K562 (cell line): ENCODE data around the gene GLB1L2. TPM values are rescaled to one million over a fixed set of nuclear protein-coding genes. Genes with fewer than 3 reads are reported as not detected.

ENCODE experiments used
- ATAC-seq: fragments of 200-7000 bp; cut with Tn5 transposase; 3 replicates; pipeline ENCODE4 v1.9.1; 2020; ENCODE audit warnings: moderate library complexity
- BruUV-seq: library from RNA; stranded (reverse); fragments of 400-500 nt; replicated peaks from 2 replicates; lab custom pipeline; 2021; lab: Mats Ljungman, UMichigan
- CTCF ChIA-PET: fragments of 300-600 bp; formaldehyde crosslinking; extraction: SDS; loops from one replicate; lab custom pipeline; 2021; ENCODE audit warnings: low intra/inter-chr PET ratio; lab: Yijun Ruan, JAX
- POLR2A ChIA-PET: fragments of 300-600, 350-650 bp; sonication (Branson Sonifier 250); formaldehyde crosslinking; extraction: SDS; loops from one replicate; lab custom pipeline; 2021; ENCODE audit warnings: antibody characterized with exemption, inconsistent platforms; lab: Yijun Ruan, JAX
- DNase-seq, 4 experiments: peaks; one replicate each; pipeline versions ENCODE4 v3.0.0 to v3.0.0-alpha.2; 2011 to 2018; ENCODE audit warnings: low spot score in 3 of 4, mixed read lengths in 3 of 4; ENCODE audit errors: extremely low read depth in 1 of 4
- FAIRE-seq: peaks from 2 replicates; lab custom pipeline; 2011; peaks lifted over from hg19 to GRCh38; lab: Jason Lieb, UNC
- H2AFZ ChIP-seq: 2 replicates; pipeline ENCODE4 v1.6.0; 2011; ENCODE audit warnings: low read depth, low read length, control low read depth, inconsistent platforms
- H3K27ac ChIP-seq: fragments of 200-600 bp; 3 replicates; pipeline ENCODE4 v1.8.0; 2011; ENCODE audit warnings: low read depth, mild to moderate bottlenecking, control low read depth, inconsistent platforms, low read length, moderate library complexity, mixed read lengths; ENCODE audit errors: extremely low read depth
- H3K27me3 ChIP-seq, 2 experiments: fragments of 300-600 bp in 1 of 2; 2 replicates in 1 of 2; 3 replicates in 1 of 2; pipeline versions ENCODE4 v1.6.0 to v1.8.0; 2011; ENCODE audit warnings: inconsistent platforms in 2 of 2, low read length in 2 of 2, mild to moderate bottlenecking in 1 of 2, mixed read lengths in 1 of 2, moderate library complexity in 1 of 2; ENCODE audit not compliant: control insufficient read depth in 2 of 2, insufficient read depth in 2 of 2
- H3K36me3 ChIP-seq: fragments of 300-600 bp; 3 replicates; pipeline ENCODE4 v1.8.0; 2011; ENCODE audit warnings: mild to moderate bottlenecking, low read length, inconsistent platforms; ENCODE audit not compliant: control insufficient read depth, insufficient read depth
- H3K4me1 ChIP-seq, 2 experiments: fragments of 200-600 bp in 1 of 2; replicated peaks in 1 of 2; 2 replicates in 1 of 2; 3 replicates in 1 of 2; pipeline versions ENCODE4 v1.5.1 to v1.8.0; 2011; ENCODE audit warnings: inconsistent platforms in 2 of 2, low read length in 2 of 2, mild to moderate bottlenecking in 1 of 2, mixed read lengths in 1 of 2, moderate library complexity in 1 of 2; ENCODE audit not compliant: control insufficient read depth in 2 of 2, insufficient read depth in 2 of 2
- H3K4me2 ChIP-seq: 2 replicates; pipeline ENCODE4 v1.6.1; 2011; ENCODE audit warnings: low read length, control low read depth, inconsistent platforms, mixed read lengths; ENCODE audit not compliant: insufficient read depth
- H3K4me3 ChIP-seq: fragments of 200-600 bp; sonication (generic), shearing (Covaris generic); 2 replicates; pipeline ENCODE4 v1.5.1; 2016; ENCODE audit warnings: control low read depth, inconsistent platforms
- H3K79me2 ChIP-seq: fragments of 200-600 bp; 3 replicates; pipeline ENCODE4 v1.8.0; 2011; ENCODE audit warnings: low read length, inconsistent platforms; ENCODE audit not compliant: control insufficient read depth, insufficient read depth
- H3K9ac ChIP-seq, 2 experiments: 2 replicates each; pipeline versions ENCODE4 v1.6.0 to v1.6.1; 2011; ENCODE audit warnings: low read depth in 2 of 2, low read length in 2 of 2, control low read depth in 1 of 2, inconsistent platforms in 1 of 2, mild to moderate bottlenecking in 1 of 2, mixed read lengths in 1 of 2; ENCODE audit not compliant: insufficient read depth in 1 of 2
- H3K9me1 ChIP-seq: one replicate; pipeline ENCODE4 v1.6.0; 2011; ENCODE audit warnings: inconsistent platforms, mild to moderate bottlenecking, low read length, moderate library complexity; ENCODE audit not compliant: control insufficient read depth, insufficient read depth
- H3K9me3 ChIP-seq: replicated peaks from 2 replicates; pipeline ENCODE4 v1.5.1; 2011; ENCODE audit warnings: low read depth, low read length, inconsistent platforms; ENCODE audit not compliant: control insufficient read depth, insufficient read depth
- H4K20me1 ChIP-seq: replicated peaks from 2 replicates; pipeline ENCODE4 v1.6.1; 2011; ENCODE audit warnings: low read length, inconsistent platforms, mixed read lengths; ENCODE audit not compliant: control insufficient read depth, insufficient read depth
- BACH1 ChIP-seq: fragments of 200-800 bp; sonication (Bioruptor generic); IDR thresholded peaks from 2 replicates; pipeline ENCODE4 v1.6.1; 2016; ENCODE audit warnings: missing genetic modification characterization, missing compliant biosample characterization
- CHD1 ChIP-seq: fragments of 200-600 bp; sonication (generic); IDR thresholded peaks from one replicate; pipeline ENCODE4 v1.6.1; 2012; ENCODE audit warnings: mild to moderate bottlenecking, moderate library complexity, low read length, inconsistent platforms
- ETS2 ChIP-seq: IDR thresholded peaks from 2 replicates; pipeline ENCODE4 v1.6.1; 2016; ENCODE audit warnings: borderline replicate concordance, missing genetic modification characterization, mild to moderate bottlenecking, moderate library complexity, missing compliant biosample characterization; ENCODE audit not compliant: poor library complexity, severe bottlenecking
- GABPB1 ChIP-seq: sonication (generic); formaldehyde crosslinking; IDR thresholded peaks from 2 replicates; pipeline ENCODE4 v1.8.0; 2022; ENCODE audit warnings: mild to moderate bottlenecking, missing genetic modification reagents
- GATA2 ChIP-seq: sonication (generic); formaldehyde crosslinking; IDR thresholded peaks from 2 replicates; pipeline ENCODE4 v1.4.0; 2020; ENCODE audit warnings: mild to moderate bottlenecking, missing genetic modification reagents
- JUND ChIP-seq, 2 experiments: IDR thresholded peaks; 2 replicates in 1 of 2; 3 replicates in 1 of 2; pipeline ENCODE4 v1.6.1; 2011; ENCODE audit warnings: borderline replicate concordance in 2 of 2, low read depth in 2 of 2, low read length in 2 of 2, improper control_type of control experiment in 1 of 2, missing biosample characterization in 1 of 2, missing genetic modification characterization in 1 of 2, missing genetic modification reagents in 1 of 2
- MIER1 ChIP-seq: fragments of 450-650 bp; IDR thresholded peaks from 2 replicates; pipeline ENCODE4 v1.6.1; 2016; ENCODE audit warnings: antibody characterized with exemption, mild to moderate bottlenecking, low read depth
- MTA2 ChIP-seq: fragments of 450-650 bp; IDR thresholded peaks from 2 replicates; pipeline ENCODE4 v1.6.1; 2016; ENCODE audit warnings: low read depth
- RREB1 ChIP-seq: fragments of 250-450 bp; sonication (Bioruptor Pico); IDR thresholded peaks from 2 replicates; pipeline ENCODE4 v1.4.0; 2020
- SMARCE1 ChIP-seq: fragments of 450-650 bp; IDR thresholded peaks from 2 replicates; pipeline ENCODE4 v1.7.1; 2016; ENCODE audit warnings: mild to moderate bottlenecking
- TEAD1 ChIP-seq, 2 experiments: fragments of 450-650 bp in 1 of 2; sonication (generic) in 1 of 2; formaldehyde crosslinking; IDR thresholded peaks; 2 replicates each; pipeline versions ENCODE4 v1.4.0 to v1.8.0; 2020 to 2022; ENCODE audit warnings: mild to moderate bottlenecking in 2 of 2, missing genetic modification reagents in 1 of 2
- TRIM24 ChIP-seq, 2 experiments: fragments of 450-650 bp; IDR thresholded peaks; 2 replicates each; pipeline ENCODE4 v1.6.1; 2016
- ZNF140 ChIP-seq: fragments of 250-450 bp; sonication (Bioruptor Pico); IDR thresholded peaks from 2 replicates; pipeline ENCODE4 v1.8.0; 2021; ENCODE audit warnings: moderate library complexity, mild to moderate bottlenecking, inconsistent platforms
- ZNF232 ChIP-seq: sonication (generic); formaldehyde crosslinking; IDR thresholded peaks from 2 replicates; pipeline ENCODE4 v1.8.0; 2022; ENCODE audit warnings: mild to moderate bottlenecking, missing genetic modification reagents
- ZNF507 ChIP-seq: conservative IDR thresholded peaks from 2 replicates; pipeline ENCODE4 v1.6.1; 2017; ENCODE audit warnings: missing genetic modification characterization, missing compliant biosample characterization
- ZNF583 ChIP-seq: fragments of 250-450 bp; sonication (Bioruptor Pico); IDR thresholded peaks from 2 replicates; pipeline ENCODE4 v1.4.0; 2020
- WGBS: fragments of 100-300 bp; shearing (Covaris generic); methylation state at CpG from one replicate; pipeline ENCODE4 v1.1.6; 2016; ENCODE audit warnings: low coverage, mixed read lengths; ENCODE audit not compliant: insufficient coverage; ENCODE audit errors: missing lambda C conversion rate; 5-methylcytosine and 5-hydroxymethylcytosine counted together
- in situ Hi-C: fragments of 300-500 bp; cut with MboI; formaldehyde crosslinking; loops from 4 replicates; pipeline ENCODE4 v1.15.0; 2018; ENCODE audit warnings: inconsistent platforms, mixed read lengths
- intact Hi-C: fragments of 100-400 bp; cut with micrococcal nuclease; formaldehyde crosslinking; loops from 2 replicates; pipeline ENCODE4 v1.14.2; 2022
- polyA plus RNA-seq, 8 experiments: library from polyadenylated mRNA; depleted of rRNA in 4 of 8; stranded (reverse) in 5 of 8; unstranded in 3 of 8; fragments of >200 nt; fragmentation: Nextera tagmentation in 2 of 8; fragmentation: Illumina TruSeq in 1 of 8; extraction: Ambion mirVana in 2 of 8; extraction: Trizol in 1 of 8; gene quantifications; 2 replicates each; pipeline versions ENCODE4 v1.2.1 to v1.2.3, GENCODE V29; 2011 to 2014; ENCODE audit warnings: inconsistent platforms in 1 of 8, missing spikeins in 1 of 8
- total RNA-seq, 7 experiments: library from RNA; depleted of rRNA in 6 of 7; stranded (reverse); fragments of >200 nt in 6 of 7; fragmentation: Illumina TruSeq in 2 of 7; extraction: Trizol in 2 of 7; gene quantifications; 2 replicates each; pipeline versions ENCODE4 v1.2.1 to v1.2.3, GENCODE V29; 2011 to 2021; ENCODE audit warnings: low replicate concordance in 1 of 7
- TF ChIP-seq, protein P1 (sequence below), 2 experiments: fragments of 200-800 bp in 1 of 2; sonication (Bioruptor generic) in 1 of 2; sonication (generic) in 1 of 2; formaldehyde crosslinking in 1 of 2; IDR thresholded peaks in 1 of 2; conservative IDR thresholded peaks in 1 of 2; 2 replicates each; pipeline versions ENCODE4 v1.5.0 to v1.6.1; 2016 to 2020; ENCODE audit warnings: missing compliant biosample characterization in 1 of 2, missing genetic modification characterization in 1 of 2, missing genetic modification reagents in 1 of 2

The GLB1L2 gene
- total and polyA plus RNA-seq, 9 of the 15 experiments (the other 6 are each of a cell fraction or from before 2014, with no cell fraction given) = 0.84 to 21.4 (median 13.8) TPM

DNA sequence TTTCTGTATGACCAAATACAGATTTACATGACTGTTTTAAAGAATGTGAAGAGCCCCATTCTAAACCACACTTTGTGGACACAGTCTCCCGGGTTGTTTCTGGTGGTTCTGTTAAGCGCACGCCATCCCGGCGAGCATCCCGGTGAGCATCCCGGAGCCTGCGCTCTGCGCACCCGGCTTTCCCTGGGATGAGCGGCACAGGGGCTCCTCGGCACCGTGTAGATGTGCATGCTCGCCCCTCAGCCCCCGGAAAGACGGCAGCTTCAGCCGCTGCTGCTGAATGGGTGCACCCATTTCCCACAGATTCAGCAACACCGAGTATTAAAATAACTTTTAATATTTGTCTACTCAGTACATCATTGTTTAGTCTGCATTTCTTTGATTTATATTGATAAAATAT, 36.0 kb downstream of the GLB1L2 start:
- FAIRE-seq (no peak), DNase-seq (no peak), ATAC-seq (no peak)
- no peak overlapping the region for H3K27ac ChIP-seq
- no peaks in the 10 kb centered on the region for H3K79me2 ChIP-seq
- no peaks in the 10 kb centered on the region; the same call in 2 of the 3 replicates for H3K36me3 ChIP-seq
- peaks cover 4% of the 10 kb centered on the region for H3K9me1 ChIP-seq
- ChIA-PET CTCF (no interaction called here), POLR2A (interaction anchor here (0.5 to 0.7 kb wide), 3 partner anchors 26 to 367 kb away, joined by 3 read pairs; no protein-coding TSS in a partner anchor)
- H3K4me2 ChIP-seq = no peak overlapping the region
- no peaks in the 10 kb centered on the region for H4K20me1 ChIP-seq
- H3K9me3 ChIP-seq = no peaks in the 10 kb centered on the region
- H2AFZ ChIP-seq = no peak overlapping the region
- no TSS peak for BruUV-seq
- in situ Hi-C loops = no loop called here
- 75% methylated on average over 14 of the region's 18 CpGs for WGBS
- no peak overlapping the region for H3K9ac ChIP-seq
- intact Hi-C loops = no loop called here
- H3K4me3 ChIP-seq = no peak overlapping the region
- no peaks in the 10 kb centered on the region for H3K27me3 ChIP-seq
- H3K4me1 ChIP-seq = peaks cover 0 to 3% of the 10 kb centered on the region in 2 experiments; a peak in 1 of 5 replicates
- no peak for TF ChIP-seq MTA2
- no peak for TF ChIP-seq ETS2 (tag)
- no peak for TF ChIP-seq GATA2 (CRISPR knock-in tag)
- TF ChIP-seq RREB1 (CRISPR knock-in tag) = no peak
- no peak for TF ChIP-seq BACH1 (tag)
- no peak for TF ChIP-seq CHD1
- no peak for TF ChIP-seq TEAD1 (CRISPR knock-in tag; IDR thresholded peaks at IDR 0.05)
- no peak for TF ChIP-seq ZNF583 (CRISPR knock-in tag)
- TF ChIP-seq MIER1 = no peak
- TF ChIP-seq ZNF507 (tag) = no peak
- TF ChIP-seq TRIM24 (IDR thresholded peaks at IDR 0.05) = no peak
- TF ChIP-seq, protein P1, sequence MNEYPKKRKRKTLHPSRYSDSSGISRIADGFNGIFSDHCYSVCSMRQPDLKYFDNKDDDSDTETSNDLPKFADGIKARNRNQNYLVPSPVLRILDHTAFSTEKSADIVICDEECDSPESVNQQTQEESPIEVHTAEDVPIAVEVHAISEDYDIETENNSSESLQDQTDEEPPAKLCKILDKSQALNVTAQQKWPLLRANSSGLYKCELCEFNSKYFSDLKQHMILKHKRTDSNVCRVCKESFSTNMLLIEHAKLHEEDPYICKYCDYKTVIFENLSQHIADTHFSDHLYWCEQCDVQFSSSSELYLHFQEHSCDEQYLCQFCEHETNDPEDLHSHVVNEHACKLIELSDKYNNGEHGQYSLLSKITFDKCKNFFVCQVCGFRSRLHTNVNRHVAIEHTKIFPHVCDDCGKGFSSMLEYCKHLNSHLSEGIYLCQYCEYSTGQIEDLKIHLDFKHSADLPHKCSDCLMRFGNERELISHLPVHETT (CRISPR knock-in tag; conservative IDR thresholded peaks at IDR 0.05 in 1 of 2, IDR thresholded peaks at IDR 0.05 in 1 of 2) = no peak
- no peak for TF ChIP-seq GABPB1
- TF ChIP-seq JUND (IDR thresholded peaks at IDR 0.05; ENCODE audit: borderline replicate concordance, low read depth, low read length) = no peak
- no peak for TF ChIP-seq JUND (tag; IDR thresholded peaks at IDR 0.05; ENCODE audit: borderline replicate concordance, low read depth, low read length)
- no peak for TF ChIP-seq SMARCE1
- TF ChIP-seq ZNF232 (CRISPR knock-in tag) = no peak
- no peak for TF ChIP-seq ZNF140 (CRISPR knock-in tag)
